ENCODE data around the gene TNIP3.

Gene TNIP3

GRCh38 chr4:121119715-121120114, 44.4 kb downstream of the TNIP3 start:
- Histone ChIP-seq H3K27ac (ENCODE audit: low read depth in 2 of 2, low read length in 2 of 2) (no peak overlapping the region), H3K9ac (ENCODE audit: low read depth in 1 of 2, low read length in 2 of 2) (no peak overlapping the region), H3K4me3 (ENCODE audit: low read length in 2 of 2) (no peak overlapping the region), H3K4me1 (ENCODE audit: control insufficient read depth in 2 of 2, insufficient read depth in 2 of 2, low read length in 2 of 2) (no peaks in the 10 kb centered on the region), H3K9me3 (ENCODE audit: control insufficient read depth in 2 of 2, low read length in 2 of 2) (no peaks in the 10 kb centered on the region), H3K27me3 (ENCODE audit: control insufficient read depth in 2 of 2, insufficient read depth in 2 of 2, low read length in 2 of 2) (no peaks in the 10 kb centered on the region), H3K36me3 (ENCODE audit: control insufficient read depth in 2 of 2, insufficient read depth in 2 of 2, low read length in 2 of 2) (no peaks in the 10 kb centered on the region)

- Histone ChIP-seq H3K9me3 (ENCODE audit: control insufficient read depth in 2 of 2, low read length in 2 of 2) (no peaks in the 10 kb centered on the region), H3K27me3 (ENCODE audit: control insufficient read depth in 2 of 2, insufficient read depth in 2 of 2, low read length in 2 of 2) (no peaks in the 10 kb centered on the region)
These were observed 45.8 kb downstream of the TNIP3 start for GRCh38 chr4:121118344-121118743.

DNA sequence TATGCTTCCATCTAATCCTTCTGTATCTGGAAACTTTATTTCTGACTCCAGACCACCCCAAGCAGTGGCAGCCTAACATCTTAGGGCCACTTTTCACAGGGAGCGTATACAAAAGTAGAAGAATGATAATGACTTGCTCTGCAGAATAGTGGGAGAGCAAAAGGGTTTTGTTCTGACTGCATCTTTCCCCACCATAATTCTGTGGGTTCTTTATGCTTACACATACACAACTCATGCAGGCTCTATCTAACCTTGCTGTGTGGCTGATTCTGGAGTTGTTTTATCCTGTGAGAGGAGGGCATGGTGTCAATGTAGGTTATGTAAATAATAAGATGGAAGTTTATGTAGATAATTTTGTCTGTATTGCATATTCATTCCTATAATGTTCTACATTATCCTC, 49.4 kb downstream of the TNIP3 start:
- H3K4me1 ChIP-seq (ENCODE audit: control insufficient read depth in 2 of 2, insufficient read depth in 2 of 2, low read length in 2 of 2), result no peaks in the 10 kb centered on the region
- H3K4me3 ChIP-seq (ENCODE audit: low read length in 2 of 2), result no peak overlapping the region
- H3K27me3 ChIP-seq (ENCODE audit: control insufficient read depth in 2 of 2, insufficient read depth in 2 of 2, low read length in 2 of 2), result no peaks in the 10 kb centered on the region
- H3K36me3 ChIP-seq (ENCODE audit: control insufficient read depth in 2 of 2, insufficient read depth in 2 of 2, low read length in 2 of 2), result no peaks in the 10 kb centered on the region
- no peak overlapping the region for H3K9ac ChIP-seq (ENCODE audit: low read depth in 1 of 2, low read length in 2 of 2)
- no peak overlapping the region for H3K27ac ChIP-seq (ENCODE audit: low read depth in 2 of 2, low read length in 2 of 2)
- no peaks in the 10 kb centered on the region for H3K9me3 ChIP-seq (ENCODE audit: control insufficient read depth in 2 of 2, low read length in 2 of 2)

More at GRCh38 chr4:121118344-121118743, 45.8 kb downstream of the TNIP3 start:
- Histone ChIP-seq H3K4me1 (ENCODE audit: control insufficient read depth in 2 of 2, insufficient read depth in 2 of 2, low read length in 2 of 2) (no peaks in the 10 kb centered on the region), H3K27ac (ENCODE audit: low read depth in 2 of 2, low read length in 2 of 2) (no peak overlapping the region), H3K4me3 (ENCODE audit: low read length in 2 of 2) (no peak overlapping the region), H3K36me3 (ENCODE audit: control insufficient read depth in 2 of 2, insufficient read depth in 2 of 2, low read length in 2 of 2) (no peaks in the 10 kb centered on the region), H3K9ac (ENCODE audit: low read depth in 1 of 2, low read length in 2 of 2) (no peak overlapping the region)

- no peak overlapping the region for H3K9ac ChIP-seq (ENCODE audit: low read depth in 1 of 2, low read length in 2 of 2)
- H3K27me3 ChIP-seq (ENCODE audit: control insufficient read depth in 2 of 2, insufficient read depth in 2 of 2, low read length in 2 of 2), result no peaks in the 10 kb centered on the region
- H3K36me3 ChIP-seq (ENCODE audit: control insufficient read depth in 2 of 2, insufficient read depth in 2 of 2, low read length in 2 of 2), result no peaks in the 10 kb centered on the region
- H3K4me1 ChIP-seq (ENCODE audit: control insufficient read depth in 2 of 2, insufficient read depth in 2 of 2, low read length in 2 of 2), result no peaks in the 10 kb centered on the region
- H3K27ac ChIP-seq (ENCODE audit: low read depth in 2 of 2, low read length in 2 of 2), result no peak overlapping the region
- no peak overlapping the region for H3K4me3 ChIP-seq (ENCODE audit: low read length in 2 of 2)
- H3K9me3 ChIP-seq (ENCODE audit: control insufficient read depth in 2 of 2, low read length in 2 of 2), result no peaks in the 10 kb centered on the region
These were observed 51.6 kb downstream of the TNIP3 start for GRCh38 chr4:121112530-121112929.

- Histone ChIP-seq H3K27ac (ENCODE audit: low read depth in 2 of 2, low read length in 2 of 2) (no peak overlapping the region), H3K9ac (ENCODE audit: low read depth in 1 of 2, low read length in 2 of 2) (no peak overlapping the region), H3K4me1 (ENCODE audit: control insufficient read depth in 2 of 2, insufficient read depth in 2 of 2, low read length in 2 of 2) (no peaks in the 10 kb centered on the region), H3K36me3 (ENCODE audit: control insufficient read depth in 2 of 2, insufficient read depth in 2 of 2, low read length in 2 of 2) (no peaks in the 10 kb centered on the region), H3K9me3 (ENCODE audit: control insufficient read depth in 2 of 2, low read length in 2 of 2) (no peaks in the 10 kb centered on the region), H3K27me3 (ENCODE audit: control insufficient read depth in 2 of 2, insufficient read depth in 2 of 2, low read length in 2 of 2) (no peaks in the 10 kb centered on the region), H3K4me3 (ENCODE audit: low read length in 2 of 2) (no peak overlapping the region)
These were observed 55.6 kb downstream of the TNIP3 start for GRCh38 chr4:121108557-121108956.

GRCh38 chr4:121107507-121107906, 56.6 kb downstream of the TNIP3 start:
- H3K27me3 ChIP-seq (ENCODE audit: control insufficient read depth in 2 of 2, insufficient read depth in 2 of 2, low read length in 2 of 2), result no peaks in the 10 kb centered on the region
- H3K9me3 ChIP-seq (ENCODE audit: control insufficient read depth in 2 of 2, low read length in 2 of 2), result no peaks in the 10 kb centered on the region
- no peak overlapping the region for H3K9ac ChIP-seq (ENCODE audit: low read depth in 1 of 2, low read length in 2 of 2)
- no peak overlapping the region for H3K27ac ChIP-seq (ENCODE audit: low read depth in 2 of 2, low read length in 2 of 2)
- H3K4me3 ChIP-seq (ENCODE audit: low read length in 2 of 2), result no peak overlapping the region
- H3K36me3 ChIP-seq (ENCODE audit: control insufficient read depth in 2 of 2, insufficient read depth in 2 of 2, low read length in 2 of 2), result no peaks in the 10 kb centered on the region
- no peaks in the 10 kb centered on the region for H3K4me1 ChIP-seq (ENCODE audit: control insufficient read depth in 2 of 2, insufficient read depth in 2 of 2, low read length in 2 of 2)

- H3K27me3 ChIP-seq (ENCODE audit: control insufficient read depth in 2 of 2, insufficient read depth in 2 of 2, low read length in 2 of 2), result no peaks in the 10 kb centered on the region
- H3K9ac ChIP-seq (ENCODE audit: low read depth in 1 of 2, low read length in 2 of 2), result no peak overlapping the region
- H3K36me3 ChIP-seq (ENCODE audit: control insufficient read depth in 2 of 2, insufficient read depth in 2 of 2, low read length in 2 of 2), result no peaks in the 10 kb centered on the region
- no peaks in the 10 kb centered on the region for H3K4me1 ChIP-seq (ENCODE audit: control insufficient read depth in 2 of 2, insufficient read depth in 2 of 2, low read length in 2 of 2)
- no peak overlapping the region for H3K4me3 ChIP-seq (ENCODE audit: low read length in 2 of 2)
- no peak overlapping the region for H3K27ac ChIP-seq (ENCODE audit: low read depth in 2 of 2, low read length in 2 of 2)
- no peaks in the 10 kb centered on the region for H3K9me3 ChIP-seq (ENCODE audit: control insufficient read depth in 2 of 2, low read length in 2 of 2)
These were observed 63.9 kb downstream of the TNIP3 start for GRCh38 chr4:121100093-121100775.

GRCh38 chr4:121098266-121098665, 65.9 kb downstream of the TNIP3 start:
- Histone ChIP-seq H3K36me3 (ENCODE audit: control insufficient read depth in 2 of 2, insufficient read depth in 2 of 2, low read length in 2 of 2) (no peaks in the 10 kb centered on the region), H3K9me3 (ENCODE audit: control insufficient read depth in 2 of 2, low read length in 2 of 2) (no peaks in the 10 kb centered on the region), H3K9ac (ENCODE audit: low read depth in 1 of 2, low read length in 2 of 2) (no peak overlapping the region), H3K27ac (ENCODE audit: low read depth in 2 of 2, low read length in 2 of 2) (no peak overlapping the region), H3K27me3 (ENCODE audit: control insufficient read depth in 2 of 2, insufficient read depth in 2 of 2, low read length in 2 of 2) (no peaks in the 10 kb centered on the region), H3K4me1 (ENCODE audit: control insufficient read depth in 2 of 2, insufficient read depth in 2 of 2, low read length in 2 of 2) (no peaks in the 10 kb centered on the region), H3K4me3 (ENCODE audit: low read length in 2 of 2) (no peak overlapping the region)

DNA sequence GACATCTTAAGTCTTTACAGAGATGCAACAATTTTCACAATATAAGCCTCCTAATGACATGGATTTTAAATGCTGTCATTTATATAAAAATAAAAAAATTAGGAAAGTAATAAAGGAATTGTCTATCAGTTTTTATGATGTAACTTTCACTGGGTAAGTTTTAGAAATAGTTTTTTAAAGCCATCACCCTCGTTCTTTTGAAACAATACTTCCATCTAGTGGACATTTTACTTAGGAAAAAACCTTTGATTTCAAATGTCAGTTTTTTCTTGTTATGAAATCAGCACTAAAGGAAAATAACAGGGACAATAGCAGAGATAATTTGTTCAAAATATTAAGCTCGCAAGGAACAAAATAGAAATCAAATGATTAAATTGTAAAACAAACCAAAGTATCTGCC, 67.5 kb downstream of the TNIP3 start:
- H3K27me3 ChIP-seq (ENCODE audit: control insufficient read depth in 2 of 2, insufficient read depth in 2 of 2, low read length in 2 of 2), result no peaks in the 10 kb centered on the region
- no peaks in the 10 kb centered on the region for H3K4me1 ChIP-seq (ENCODE audit: control insufficient read depth in 2 of 2, insufficient read depth in 2 of 2, low read length in 2 of 2)
- no peak overlapping the region for H3K9ac ChIP-seq (ENCODE audit: low read depth in 1 of 2, low read length in 2 of 2)
- no peak overlapping the region for H3K4me3 ChIP-seq (ENCODE audit: low read length in 2 of 2)
- H3K27ac ChIP-seq (ENCODE audit: low read depth in 2 of 2, low read length in 2 of 2), result no peak overlapping the region
- H3K9me3 ChIP-seq (ENCODE audit: control insufficient read depth in 2 of 2, low read length in 2 of 2), result no peaks in the 10 kb centered on the region
- H3K36me3 ChIP-seq (ENCODE audit: control insufficient read depth in 2 of 2, insufficient read depth in 2 of 2, low read length in 2 of 2), result no peaks in the 10 kb centered on the region

DNA sequence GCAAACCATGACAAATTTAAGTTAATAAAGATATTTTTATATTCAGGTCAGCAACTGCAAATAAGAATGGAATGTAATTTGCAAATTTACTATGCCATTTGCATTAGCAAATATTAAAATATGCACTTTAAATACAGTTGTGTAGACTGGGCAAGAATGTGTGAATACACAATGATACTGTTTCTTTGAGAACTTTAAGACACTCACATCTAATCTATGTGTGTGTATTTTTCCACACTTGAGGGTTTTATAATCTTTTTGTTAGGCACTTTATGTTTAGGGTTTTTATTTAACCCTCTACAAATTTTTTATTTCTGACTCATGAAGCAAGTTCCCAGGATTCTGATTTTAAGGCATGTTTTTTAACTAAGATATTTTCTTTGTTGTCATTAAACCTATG, 67.9 kb downstream of the TNIP3 start:
- Histone ChIP-seq H3K9ac (ENCODE audit: low read depth in 1 of 2, low read length in 2 of 2) (no peak overlapping the region), H3K36me3 (ENCODE audit: control insufficient read depth in 2 of 2, insufficient read depth in 2 of 2, low read length in 2 of 2) (no peaks in the 10 kb centered on the region), H3K27me3 (ENCODE audit: control insufficient read depth in 2 of 2, insufficient read depth in 2 of 2, low read length in 2 of 2) (no peaks in the 10 kb centered on the region), H3K4me1 (ENCODE audit: control insufficient read depth in 2 of 2, insufficient read depth in 2 of 2, low read length in 2 of 2) (no peaks in the 10 kb centered on the region), H3K4me3 (ENCODE audit: low read length in 2 of 2) (no peak overlapping the region), H3K27ac (ENCODE audit: low read depth in 2 of 2, low read length in 2 of 2) (no peak overlapping the region), H3K9me3 (ENCODE audit: control insufficient read depth in 2 of 2, low read length in 2 of 2) (no peaks in the 10 kb centered on the region)

Data from mucosa of rectum (tissue), 2 donors.